ENCODE measurements around the gene EGFR. TPM values are rescaled to one million over a fixed set of nuclear protein-coding genes. Genes with fewer than 3 reads are reported as not detected.

EGFR gene
- total and polyA plus RNA-seq, 2 experiments from 2014 or later: 21.6 to 51.0 TPM

DNA sequence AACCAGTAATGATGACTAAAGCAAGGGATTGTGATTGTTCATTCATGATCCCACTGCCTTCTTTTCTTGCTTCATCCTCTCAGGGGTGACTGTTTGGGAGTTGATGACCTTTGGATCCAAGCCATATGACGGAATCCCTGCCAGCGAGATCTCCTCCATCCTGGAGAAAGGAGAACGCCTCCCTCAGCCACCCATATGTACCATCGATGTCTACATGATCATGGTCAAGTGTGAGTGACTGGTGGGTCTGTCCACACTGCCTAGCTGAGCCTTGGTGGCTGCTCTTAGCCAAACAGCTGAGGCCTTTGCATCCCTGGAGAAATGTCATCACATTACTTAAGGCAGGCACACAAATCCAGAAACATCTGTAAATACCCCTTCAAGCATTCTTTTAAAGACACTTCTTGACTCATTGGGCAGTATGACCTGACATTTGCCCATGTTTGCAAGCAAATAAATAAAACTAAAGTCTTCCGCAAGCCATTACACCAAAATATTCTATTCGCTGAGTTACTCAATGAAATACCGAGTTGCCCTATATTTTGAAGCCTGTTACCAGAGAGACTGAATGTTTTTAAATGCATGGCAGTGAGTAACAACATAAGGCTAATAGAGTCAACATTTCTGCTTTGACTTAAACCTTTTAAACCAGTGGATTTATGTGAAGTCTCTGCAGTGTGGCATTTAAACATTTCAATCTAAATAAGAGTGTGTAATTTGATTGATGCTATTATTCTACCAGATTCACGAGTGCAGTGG lies 180.0 kb downstream of the EGFR start:
- H4K20me1 ChIP-seq (ENCODE audit: insufficient read depth, poor library complexity, severe bottlenecking): no peaks in the 10 kb centered on the region
- TF ChIP-seq EZH2phosphoT487 (IDR thresholded peaks at IDR 0.05; ENCODE audit: low read depth, severe bottlenecking, unreplicated experiment) (no peak), EZH2 (IDR thresholded peaks at IDR 0.05; ENCODE audit: borderline replicate concordance) (no peak)
- H3K27me3 ChIP-seq: no peaks in the 10 kb centered on the region

DNA sequence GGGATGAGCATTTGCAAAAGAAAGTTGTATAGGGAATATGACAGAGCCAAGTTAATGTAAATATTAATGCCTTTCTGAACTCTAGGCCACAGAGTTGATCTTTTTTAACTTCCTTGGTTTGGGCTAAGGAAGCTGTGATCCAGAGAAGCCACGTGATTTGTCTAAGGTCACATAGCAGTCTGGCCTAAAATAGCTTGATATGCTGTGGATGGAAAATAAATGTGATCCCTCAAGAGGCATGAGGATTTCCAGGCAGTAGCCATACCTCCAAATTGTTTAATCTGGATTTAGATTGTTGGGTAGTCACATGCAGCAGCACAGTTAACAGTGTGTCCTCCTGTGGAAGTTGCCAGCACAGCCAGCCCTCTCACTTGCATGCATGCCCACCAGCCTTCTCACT lies 180.6 kb downstream of the EGFR start:
- H2AFZ ChIP-seq: no peak overlapping the region
- no peak for TF ChIP-seq EZH2phosphoT487 (IDR thresholded peaks at IDR 0.05; ENCODE audit: low read depth, severe bottlenecking, unreplicated experiment)
- TF ChIP-seq CTCF (IDR thresholded peaks at IDR 0.05; ENCODE audit: poor library complexity): no peak
- no peak for TF ChIP-seq EZH2 (IDR thresholded peaks at IDR 0.05; ENCODE audit: borderline replicate concordance)
- H3K27ac ChIP-seq: no peak overlapping the region
- H3K9me2 ChIP-seq (replicated peaks; ENCODE audit: insufficient read depth): no peaks in the 10 kb centered on the region
- no peaks in the 10 kb centered on the region for H3K79me2 ChIP-seq
- H3K36me3 ChIP-seq (replicated peaks; ENCODE audit: insufficient read depth, low read depth): peaks cover 6% of the 10 kb centered on the region
- no peaks in the 10 kb centered on the region for H4K20me1 ChIP-seq (ENCODE audit: insufficient read depth, poor library complexity, severe bottlenecking)
- H3K4me2 ChIP-seq: no peak overlapping the region
- no peaks in the 10 kb centered on the region for H3K27me3 ChIP-seq
- no peaks in the 10 kb centered on the region for H3K4me1 ChIP-seq (ENCODE audit: insufficient read depth)
- H3K9me3 ChIP-seq (ENCODE audit: low read depth): no peaks in the 10 kb centered on the region
- no peak for DNase-seq (ENCODE audit: low spot score)
- WGBS (ENCODE audit: low lambda C conversion rate, missing lambda C conversion rate): 81% methylated on average over 1 of the region's 1 CpG
- H3K4me3 ChIP-seq: no peak overlapping the region

More for the DNA sequence above, 180.0 kb downstream of the EGFR start:
- no peak for DNase-seq (ENCODE audit: low spot score)
- H2AFZ ChIP-seq: no peak overlapping the region
- H3K9me3 ChIP-seq (ENCODE audit: low read depth): no peaks in the 10 kb centered on the region
- no peak overlapping the region for H3K27ac ChIP-seq
- H3K79me2 ChIP-seq: no peaks in the 10 kb centered on the region
- H3K4me3 ChIP-seq: no peak overlapping the region
- no peaks in the 10 kb centered on the region for H3K9me2 ChIP-seq (replicated peaks; ENCODE audit: insufficient read depth)
- peaks cover 6% of the 10 kb centered on the region for H3K36me3 ChIP-seq (replicated peaks; ENCODE audit: insufficient read depth, low read depth)
- no peaks in the 10 kb centered on the region for H3K4me1 ChIP-seq (ENCODE audit: insufficient read depth)
- no peak overlapping the region for H3K4me2 ChIP-seq
- 91% methylated on average over 8 of the region's 8 CpGs for WGBS (ENCODE audit: low lambda C conversion rate, missing lambda C conversion rate)

DNA sequence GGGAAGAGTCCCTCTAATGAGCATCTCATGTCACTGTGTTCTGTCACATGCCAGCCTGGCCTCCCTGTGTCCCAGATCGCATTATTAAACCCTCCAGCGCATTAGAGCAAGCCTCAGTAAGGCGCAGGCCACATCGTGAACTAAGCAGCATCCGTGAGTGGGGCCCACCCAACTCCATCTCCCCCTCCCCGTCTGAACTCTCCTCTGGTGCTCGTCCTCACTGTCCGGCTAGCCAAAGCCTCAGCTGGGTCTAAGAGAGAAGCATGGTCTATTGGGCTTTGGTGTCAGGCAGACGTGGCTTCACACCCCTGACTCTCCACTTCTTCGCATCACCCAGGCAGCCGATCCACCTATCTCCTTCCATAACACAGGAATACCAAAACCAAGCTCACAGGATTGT lies 181.6 kb downstream of the EGFR start:
- Histone ChIP-seq H4K20me1 (ENCODE audit: insufficient read depth, poor library complexity, severe bottlenecking) (no peaks in the 10 kb centered on the region), H3K27me3 (no peaks in the 10 kb centered on the region), H2AFZ (no peak overlapping the region), H3K9me3 (ENCODE audit: low read depth) (no peaks in the 10 kb centered on the region), H3K9me2 (replicated peaks; ENCODE audit: insufficient read depth) (no peaks in the 10 kb centered on the region), H3K4me1 (ENCODE audit: insufficient read depth) (no peaks in the 10 kb centered on the region), H3K36me3 (replicated peaks; ENCODE audit: insufficient read depth, low read depth) (peaks cover 6% of the 10 kb centered on the region), H3K79me2 (no peaks in the 10 kb centered on the region), H3K4me2 (no peak overlapping the region), H3K27ac (no peak overlapping the region), H3K4me3 (no peak overlapping the region)
- TF ChIP-seq EZH2 (IDR thresholded peaks at IDR 0.05; ENCODE audit: borderline replicate concordance) (no peak), CTCF (IDR thresholded peaks at IDR 0.05; ENCODE audit: poor library complexity) (no peak), EZH2phosphoT487 (IDR thresholded peaks at IDR 0.05; ENCODE audit: low read depth, severe bottlenecking, unreplicated experiment) (no peak)
- no peak for DNase-seq (ENCODE audit: low spot score)
- WGBS (ENCODE audit: low lambda C conversion rate, missing lambda C conversion rate): 92% methylated on average over 11 of the region's 11 CpGs

- Histone ChIP-seq H3K27ac (no peak overlapping the region), H2AFZ (no peak overlapping the region), H3K4me1 (ENCODE audit: insufficient read depth) (no peaks in the 10 kb centered on the region), H3K36me3 (replicated peaks; ENCODE audit: insufficient read depth, low read depth) (peaks cover 6% of the 10 kb centered on the region), H3K9me2 (replicated peaks; ENCODE audit: insufficient read depth) (no peaks in the 10 kb centered on the region), H3K4me3 (no peak overlapping the region), H3K9me3 (ENCODE audit: low read depth) (no peaks in the 10 kb centered on the region), H3K4me2 (no peak overlapping the region), H4K20me1 (ENCODE audit: insufficient read depth, poor library complexity, severe bottlenecking) (no peaks in the 10 kb centered on the region), H3K27me3 (no peaks in the 10 kb centered on the region), H3K79me2 (no peaks in the 10 kb centered on the region)
- 88% methylated on average over 13 of the region's 13 CpGs for WGBS (ENCODE audit: low lambda C conversion rate, missing lambda C conversion rate)
- no peak for DNase-seq (ENCODE audit: low spot score)
- TF ChIP-seq CTCF (IDR thresholded peaks at IDR 0.05; ENCODE audit: poor library complexity) (no peak), EZH2phosphoT487 (IDR thresholded peaks at IDR 0.05; ENCODE audit: low read depth, severe bottlenecking, unreplicated experiment) (no peak), EZH2 (IDR thresholded peaks at IDR 0.05; ENCODE audit: borderline replicate concordance) (no peak)
These were observed 183.5 kb downstream of the EGFR start for GRCh38 chr7:55202150-55202913.

Data from hepatocyte (in vitro differentiated cells).